ENCODE results near the gene MYL11.
"Not testable (repeated sequence)": the region's sequence is repeated elsewhere in the genome, so short reads cannot be mapped to it uniquely, and the experiment has no call there.

MYL11 gene

GRCh38 chr16:30374538-30374937, at the start of gene MYL11:
TSS of gene MYL11 (plus strand) at chr16:30374802. CDS start at chr16:30374858, 56 bp downstream.
- DNase-seq (ENCODE audit: low read depth in 1 of 2, low spot score in 1 of 2), result no peak

DNA sequence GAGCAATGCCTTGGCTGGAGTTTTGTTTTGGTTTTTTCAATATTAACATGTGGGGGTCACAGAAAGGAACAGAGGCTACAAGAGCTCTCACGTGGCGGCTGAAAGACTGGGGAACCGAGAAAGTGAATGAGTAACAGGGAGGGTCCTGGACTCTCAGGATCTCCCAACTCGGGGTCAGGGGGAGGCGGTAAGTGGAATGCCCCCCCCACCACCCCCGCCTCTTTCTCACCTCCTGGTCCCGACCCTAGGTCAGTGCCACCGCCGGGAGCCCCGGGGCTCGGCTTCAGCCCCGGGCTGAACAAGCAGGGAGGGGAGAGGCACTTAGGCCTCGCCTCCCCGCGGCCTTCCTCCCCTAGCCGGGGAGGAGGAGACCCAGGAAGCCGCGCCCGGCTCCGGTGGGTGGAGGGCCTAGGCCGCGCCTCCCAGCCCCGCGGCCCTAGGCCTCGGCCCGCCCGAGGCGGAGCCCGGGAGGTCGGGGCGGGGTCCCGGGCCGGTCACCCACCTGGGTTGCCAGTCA, 40.1 kb upstream of the MYL11 start:
- peak; percentile 68 for DNase-seq (ENCODE audit: low read depth in 1 of 2, low spot score in 1 of 2)

DNA sequence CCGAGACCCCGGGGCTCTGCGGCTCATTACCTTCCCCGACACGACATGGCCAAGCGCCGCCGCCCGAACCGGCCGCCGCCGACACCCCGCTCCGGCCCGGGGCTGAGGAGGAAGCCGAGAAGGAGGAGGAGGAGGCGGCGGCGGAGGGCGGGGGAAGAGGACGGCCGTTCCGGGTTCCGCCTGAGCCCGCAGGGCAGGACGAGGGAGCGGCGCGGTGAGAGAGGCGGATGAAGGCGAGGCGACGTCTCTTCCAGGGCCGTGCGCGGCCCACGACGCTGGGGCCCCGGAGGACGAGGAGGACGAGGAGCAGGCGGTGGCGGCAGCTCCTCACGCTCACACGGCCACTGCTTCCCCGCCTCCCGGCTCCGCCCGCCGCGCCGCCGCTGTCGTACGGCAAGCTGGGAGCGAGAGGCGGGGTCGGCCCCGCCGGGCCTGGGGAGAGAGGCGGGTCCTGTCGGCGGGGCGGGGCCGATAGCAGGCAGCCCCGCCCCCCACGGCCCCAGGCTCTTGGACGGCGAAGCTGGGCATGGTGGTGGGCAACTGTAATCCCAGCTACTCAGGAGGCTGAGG, 39.5 kb upstream of the MYL11 start:
- peak; percentile 69 to 73 for DNase-seq (ENCODE audit: low read depth in 1 of 2, low spot score in 1 of 2)

DNA sequence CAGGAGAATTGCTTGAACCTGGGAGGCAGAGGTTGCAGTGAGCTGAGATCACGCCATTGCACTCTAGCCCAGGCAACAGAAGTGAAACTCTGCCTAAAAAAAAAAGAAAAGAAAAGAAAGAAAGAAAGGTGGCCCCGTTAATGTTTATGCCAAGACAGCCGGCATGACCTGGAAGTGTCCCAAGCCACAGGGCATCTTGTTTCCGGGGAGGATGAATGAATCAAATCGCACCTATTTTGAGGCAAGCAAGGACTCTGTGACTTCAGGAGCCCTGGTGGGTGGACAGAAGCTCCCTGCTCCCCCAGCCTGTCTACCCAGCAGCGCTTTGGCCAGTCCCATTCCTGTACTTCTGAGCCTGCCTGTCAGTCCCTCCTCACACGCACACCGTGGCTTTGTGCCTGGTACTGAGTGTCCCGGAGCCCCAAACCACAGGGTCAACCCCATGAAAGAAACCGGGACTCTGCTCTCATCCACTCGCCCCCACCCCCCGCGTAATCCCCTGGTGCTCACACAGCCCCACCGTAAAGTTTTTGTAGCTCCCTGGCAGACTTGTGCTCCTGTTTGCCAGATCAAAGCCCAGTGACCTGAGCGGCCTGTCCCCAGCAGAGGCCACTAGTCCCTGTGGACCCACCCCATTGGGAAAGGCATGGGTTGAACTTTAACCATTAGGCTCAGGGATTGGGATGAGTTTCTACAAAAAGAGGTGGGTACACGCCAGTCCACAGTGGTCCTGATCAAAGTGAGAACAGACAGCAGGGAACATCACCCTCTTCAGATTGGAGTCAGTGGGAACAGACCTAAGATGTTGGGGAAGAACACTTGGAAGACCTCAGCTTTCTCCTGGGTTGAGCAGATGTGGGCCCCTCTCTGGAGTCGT, 38.8 kb upstream of the MYL11 start:
- DNase-seq (ENCODE audit: low read depth in 1 of 2, low spot score in 1 of 2), result no peak

- not testable (repeated sequence) for DNase-seq (ENCODE audit: low read depth in 1 of 2, low spot score in 1 of 2)
Observed at GRCh38 chr16:30337964-30338357, 36.6 kb upstream of the MYL11 start.

- not testable (repeated sequence) for DNase-seq (ENCODE audit: low read depth in 1 of 2, low spot score in 1 of 2)
Observed at GRCh38 chr16:30338715-30339114, 35.9 kb upstream of the MYL11 start.

DNA sequence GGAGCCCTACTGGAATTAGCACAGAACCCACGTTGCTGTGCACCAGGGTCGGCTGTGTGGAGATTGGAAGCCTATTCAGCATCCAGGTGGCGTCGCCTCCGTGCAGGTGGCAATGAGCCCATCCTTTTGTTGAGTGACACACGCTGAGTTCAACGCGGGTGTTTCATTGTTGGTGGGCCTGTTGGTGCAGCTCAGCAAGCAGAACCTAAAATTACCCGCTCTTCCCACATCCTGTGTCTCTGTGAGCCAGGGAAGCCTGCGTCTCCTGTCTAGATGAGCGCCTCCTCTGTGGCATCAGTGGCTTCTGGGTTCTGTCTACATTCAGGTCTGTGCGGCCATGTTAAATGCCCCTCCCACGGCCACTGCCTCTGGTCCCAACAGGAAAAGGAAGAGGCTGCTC, 34.0 kb upstream of the MYL11 start:
- no peak for DNase-seq (ENCODE audit: low read depth in 1 of 2, low spot score in 1 of 2)

- not testable (repeated sequence) for DNase-seq (ENCODE audit: low read depth in 1 of 2, low spot score in 1 of 2)
Observed at GRCh38 chr16:30341971-30342370, 32.6 kb upstream of the MYL11 start.

DNA sequence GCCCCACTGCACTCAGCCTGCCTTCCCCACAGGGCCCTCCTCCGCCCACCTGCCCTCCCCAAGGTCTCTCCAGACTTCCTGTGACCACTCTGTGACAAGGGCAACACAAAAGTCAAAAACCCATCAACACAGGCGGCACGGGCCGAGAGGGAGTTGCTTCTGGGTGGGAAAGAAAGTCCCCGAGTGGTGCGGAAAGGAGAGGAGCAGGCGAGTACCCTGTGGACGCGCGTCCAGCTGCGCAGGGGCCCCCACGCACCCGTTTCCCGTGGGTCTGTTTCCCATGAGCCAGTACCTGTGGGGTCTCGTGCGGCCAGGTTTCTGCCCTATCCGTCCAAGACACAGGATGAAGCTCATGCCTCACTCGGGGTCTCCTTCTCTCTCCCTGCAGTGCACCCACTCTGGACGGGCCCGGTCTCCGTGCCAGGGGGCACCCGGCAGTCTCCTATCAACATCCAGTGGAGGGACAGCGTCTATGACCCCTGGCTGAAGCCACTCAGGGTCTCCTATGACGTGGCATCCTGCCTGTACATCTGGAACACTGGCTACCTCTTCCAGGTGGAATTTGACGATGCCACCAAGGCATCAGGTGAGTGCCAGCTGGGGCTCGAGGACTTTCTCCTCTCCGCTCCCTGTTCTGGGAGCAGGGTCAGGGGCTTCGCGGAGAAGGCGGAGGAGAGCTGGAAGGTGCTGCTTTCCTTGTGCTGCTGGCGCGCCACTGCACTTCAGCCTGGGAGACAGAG, 31.7 kb upstream of the MYL11 start:
- no peak for DNase-seq (ENCODE audit: low read depth in 1 of 2, low spot score in 1 of 2)

DNA sequence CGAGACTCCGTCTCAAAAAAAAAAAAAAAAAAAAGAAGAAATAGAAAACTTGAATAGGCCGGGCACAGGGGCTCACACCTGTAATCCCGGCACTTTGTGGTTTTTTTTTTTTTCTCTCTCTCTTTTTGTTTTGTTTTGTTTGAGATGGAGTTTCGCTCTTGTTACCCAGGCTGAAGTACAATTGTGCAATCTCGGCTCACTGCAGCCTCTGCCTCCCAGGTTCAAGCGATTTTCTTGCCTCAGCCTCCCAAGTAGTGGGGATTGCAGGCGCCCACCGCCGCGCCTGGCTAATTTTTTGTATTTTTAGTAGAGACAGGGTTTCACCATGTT, 31.1 kb upstream of the MYL11 start:
- DNase-seq (ENCODE audit: low read depth in 1 of 2, low spot score in 1 of 2), result not testable (repeated sequence)

DNA sequence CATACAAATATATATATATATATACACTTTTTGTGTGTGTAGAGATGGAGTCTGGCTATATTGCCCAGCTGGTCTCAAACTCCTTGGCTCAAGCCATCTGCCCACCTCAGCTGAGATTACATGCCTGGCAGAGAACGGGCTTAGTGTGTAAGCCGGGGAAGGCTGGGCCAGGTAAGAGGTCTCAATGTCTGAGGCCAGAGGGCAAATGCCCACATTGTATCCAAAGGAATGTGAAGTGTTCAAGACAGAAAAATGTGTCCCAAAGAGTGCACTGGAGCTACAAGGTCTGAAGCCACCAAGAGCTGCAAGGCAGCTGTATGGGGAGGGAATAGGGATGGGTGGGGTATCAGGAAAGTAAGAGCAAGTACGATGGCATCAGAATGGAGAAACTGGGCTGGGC, 28.3 kb upstream of the MYL11 start:
- no peak for DNase-seq (ENCODE audit: low read depth in 1 of 2, low spot score in 1 of 2)

GRCh38 chr16:30348113-30348512, 26.5 kb upstream of the MYL11 start:
- no peak for DNase-seq (ENCODE audit: low read depth in 1 of 2, low spot score in 1 of 2)

GRCh38 chr16:30348929-30349328, 25.7 kb upstream of the MYL11 start:
- no peak for DNase-seq (ENCODE audit: low read depth in 1 of 2, low spot score in 1 of 2)

DNA sequence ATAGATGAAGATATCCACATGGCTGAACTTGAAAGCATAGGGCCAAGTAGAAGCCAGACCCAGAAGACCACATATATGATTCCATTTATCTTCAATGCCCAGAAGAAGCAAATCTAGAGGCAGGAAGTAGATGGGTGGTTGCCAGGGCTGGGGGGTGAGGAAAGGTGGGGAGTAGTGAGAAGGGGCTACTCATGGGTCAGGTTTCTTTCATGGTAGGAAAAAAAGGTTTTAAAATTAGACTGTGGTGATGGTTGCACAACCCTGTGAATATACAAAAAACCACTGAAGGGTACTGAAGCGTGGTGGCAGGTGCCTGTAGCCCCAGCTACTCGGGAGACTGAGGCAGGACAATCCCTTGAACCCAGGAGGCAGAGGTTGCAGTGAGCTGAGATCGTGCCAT, 24.9 kb upstream of the MYL11 start:
- no peak for DNase-seq (ENCODE audit: low read depth in 1 of 2, low spot score in 1 of 2)

- no peak for DNase-seq (ENCODE audit: low read depth in 1 of 2, low spot score in 1 of 2)
Observed at GRCh38 chr16:30350134-30350871, 24.3 kb upstream of the MYL11 start.

GRCh38 chr16:30351001-30351441, 23.6 kb upstream of the MYL11 start:
- DNase-seq (ENCODE audit: low read depth in 1 of 2, low spot score in 1 of 2), result no peak

GRCh38 chr16:30351586-30352419, 22.8 kb upstream of the MYL11 start:
- DNase-seq (ENCODE audit: low read depth in 1 of 2, low spot score in 1 of 2), result no peak

- no peak for DNase-seq (ENCODE audit: low read depth in 1 of 2, low spot score in 1 of 2)
Observed at GRCh38 chr16:30352488-30353401, 21.9 kb upstream of the MYL11 start.

DNA sequence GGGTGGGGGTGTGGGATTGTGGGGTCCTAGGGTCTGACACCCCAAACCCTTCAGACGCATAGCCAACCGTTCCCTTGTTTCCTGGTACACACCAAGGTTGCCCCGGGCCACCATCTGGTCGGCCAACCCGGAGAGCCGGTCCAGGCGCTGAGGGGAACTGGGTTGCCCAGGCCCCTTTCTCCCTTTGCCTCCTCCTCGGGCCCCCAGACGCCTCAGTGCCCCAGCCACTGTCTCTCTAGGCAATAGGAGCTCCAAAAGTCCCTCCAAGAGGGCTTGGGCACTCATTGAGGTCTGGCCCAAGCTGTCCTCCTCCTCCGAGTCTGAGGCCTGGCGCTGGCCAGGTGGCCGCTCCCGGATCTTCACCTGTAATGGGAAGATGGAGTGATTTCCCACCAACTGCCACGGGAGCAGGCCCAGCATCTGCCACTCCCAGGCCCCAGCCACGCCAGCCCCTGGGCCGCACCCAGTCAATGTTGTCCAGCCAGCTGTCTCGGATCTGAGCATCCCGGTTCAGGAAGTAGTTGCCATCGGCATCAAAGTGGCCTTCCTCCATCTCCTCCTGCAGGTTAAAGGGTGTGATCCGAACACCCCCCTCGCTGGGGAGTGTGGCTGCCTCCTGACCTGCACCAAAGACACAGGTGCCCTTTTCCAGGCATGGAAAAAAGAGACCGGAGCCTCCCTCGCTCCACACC, 21.0 kb upstream of the MYL11 start:
- DNase-seq (ENCODE audit: low read depth in 1 of 2, low spot score in 1 of 2), result no peak
